Ammon's horn (tissue), 1 donor: Measurements from ENCODE around the gene RAMP3.
A peak's percentile ranks its signal among the peaks of the same experiment; 100 is the strongest.
"Not testable (repeated sequence)": the region's sequence is repeated elsewhere in the genome, so short reads cannot be mapped to it uniquely, and the experiment has no call there.

Experiments
- DNase-seq: peaks from one replicate; pipeline ENCODE4 v3.0.0-alpha.2; 2016; ENCODE audit warnings: low spot score

The RAMP3 gene, protein sequence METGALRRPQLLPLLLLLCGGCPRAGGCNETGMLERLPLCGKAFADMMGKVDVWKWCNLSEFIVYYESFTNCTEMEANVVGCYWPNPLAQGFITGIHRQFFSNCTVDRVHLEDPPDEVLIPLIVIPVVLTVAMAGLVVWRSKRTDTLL

GRCh38 chr7:45157653-45158401 is at the start of gene RAMP3:
Gene RAMP3 (plus strand): TSS chr7:45157791. CDS start chr7:45157829, 38 bp downstream.
- no peak for DNase-seq

DNA sequence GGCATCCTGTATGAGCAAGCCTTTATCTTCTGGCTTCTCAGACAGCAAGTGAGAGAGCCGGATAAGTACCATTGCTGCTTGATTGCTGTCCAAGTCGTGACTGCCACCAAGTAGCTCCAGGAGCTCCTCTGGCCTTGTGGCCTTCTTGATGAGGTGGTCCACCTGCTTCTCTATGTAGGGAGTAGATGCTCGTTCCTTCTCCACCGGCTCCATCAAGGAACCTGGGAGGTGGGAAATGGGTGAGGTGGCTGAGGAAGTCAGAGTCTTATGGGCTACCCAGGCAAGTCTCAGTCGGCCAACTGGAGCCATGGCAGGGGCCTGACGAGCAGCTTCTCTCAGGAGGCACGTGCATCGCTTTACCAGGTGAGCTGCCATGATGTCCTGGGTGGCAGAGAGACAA is 48.7 kb upstream of the RAMP3 start:
- no peak for DNase-seq

- DNase-seq = peak; percentile 96
Observed at GRCh38 chr7:45111298-45112223, 46.0 kb upstream of the RAMP3 start, which contains the start of gene TBRG4. Gene TBRG4 (minus strand): TSS chr7:45111697. CDS start chr7:45109237, 2,460 bp downstream.

DNA sequence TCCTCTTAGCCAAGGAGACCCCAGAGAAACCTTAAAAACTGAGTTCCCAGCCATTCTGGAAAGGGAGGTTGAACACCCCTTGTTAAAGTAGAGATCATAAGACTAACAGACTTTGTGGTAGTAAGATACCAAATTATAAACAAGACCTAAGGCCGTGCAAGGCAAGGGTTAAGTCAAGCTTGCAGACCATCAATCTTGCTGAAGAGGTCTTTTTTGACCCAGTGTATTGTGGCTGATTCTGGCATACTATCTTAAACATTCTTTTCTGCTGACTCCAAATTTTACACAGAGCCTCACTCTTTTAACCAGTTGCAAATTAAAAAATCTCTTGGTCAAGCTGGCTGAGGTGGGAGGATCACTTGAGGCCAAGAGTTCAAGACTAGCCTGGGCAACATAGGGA is 44.9 kb upstream of the RAMP3 start:
- DNase-seq = no peak

- not testable (repeated sequence) for DNase-seq
Observed at GRCh38 chr7:45114257-45114656, 43.3 kb upstream of the RAMP3 start.

DNA sequence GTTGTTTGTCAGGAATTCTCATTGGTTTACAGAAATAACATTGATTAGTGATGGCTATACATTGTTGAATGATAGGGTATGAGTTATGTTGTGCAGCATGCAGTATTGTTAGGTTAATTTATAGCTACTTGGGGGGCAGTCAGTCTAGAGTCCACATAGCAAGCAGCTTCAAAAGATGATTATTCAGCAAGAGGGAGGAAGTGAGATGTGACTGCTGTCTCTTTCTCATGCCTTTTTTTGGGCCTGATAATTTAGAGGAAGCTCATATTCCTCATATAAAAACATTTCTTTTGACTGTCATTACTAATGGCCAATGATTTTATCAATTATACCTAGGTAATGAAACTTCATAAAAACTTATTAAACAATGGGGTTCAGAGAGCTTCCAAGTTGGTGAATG is 42.7 kb upstream of the RAMP3 start:
- DNase-seq = no peak

- DNase-seq = no peak
Observed at GRCh38 chr7:45116048-45116447, 41.5 kb upstream of the RAMP3 start.

DNA sequence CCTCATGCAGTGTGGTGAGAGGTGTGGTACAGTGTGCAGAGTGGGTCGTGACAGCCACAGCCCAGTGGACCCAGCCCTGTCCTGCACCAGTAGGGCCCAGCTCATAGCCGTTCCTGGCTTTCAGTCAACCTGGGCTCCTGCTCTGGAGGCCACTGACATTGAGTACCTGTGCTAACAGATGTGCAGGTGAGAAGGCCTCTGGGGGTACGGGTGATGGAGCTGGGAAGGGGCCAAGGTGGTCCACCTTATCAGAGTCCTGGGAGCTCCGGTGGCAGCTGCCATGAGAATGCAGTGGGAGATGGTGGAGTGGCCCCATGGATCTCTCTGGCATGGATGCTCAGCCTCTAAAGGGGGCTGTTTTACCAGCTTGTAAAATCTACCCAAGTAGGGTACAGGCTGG is 40.0 kb upstream of the RAMP3 start:
- no peak for DNase-seq

GRCh38 chr7:45118292-45118691 is 39.3 kb upstream of the RAMP3 start:
- DNase-seq = no peak

- no peak for DNase-seq
Observed at GRCh38 chr7:45118889-45119331, 38.7 kb upstream of the RAMP3 start.

GRCh38 chr7:45119550-45119949 is 38.0 kb upstream of the RAMP3 start:
- DNase-seq = no peak

- no peak for DNase-seq
Observed at GRCh38 chr7:45122975-45123860, 34.4 kb upstream of the RAMP3 start.

DNA sequence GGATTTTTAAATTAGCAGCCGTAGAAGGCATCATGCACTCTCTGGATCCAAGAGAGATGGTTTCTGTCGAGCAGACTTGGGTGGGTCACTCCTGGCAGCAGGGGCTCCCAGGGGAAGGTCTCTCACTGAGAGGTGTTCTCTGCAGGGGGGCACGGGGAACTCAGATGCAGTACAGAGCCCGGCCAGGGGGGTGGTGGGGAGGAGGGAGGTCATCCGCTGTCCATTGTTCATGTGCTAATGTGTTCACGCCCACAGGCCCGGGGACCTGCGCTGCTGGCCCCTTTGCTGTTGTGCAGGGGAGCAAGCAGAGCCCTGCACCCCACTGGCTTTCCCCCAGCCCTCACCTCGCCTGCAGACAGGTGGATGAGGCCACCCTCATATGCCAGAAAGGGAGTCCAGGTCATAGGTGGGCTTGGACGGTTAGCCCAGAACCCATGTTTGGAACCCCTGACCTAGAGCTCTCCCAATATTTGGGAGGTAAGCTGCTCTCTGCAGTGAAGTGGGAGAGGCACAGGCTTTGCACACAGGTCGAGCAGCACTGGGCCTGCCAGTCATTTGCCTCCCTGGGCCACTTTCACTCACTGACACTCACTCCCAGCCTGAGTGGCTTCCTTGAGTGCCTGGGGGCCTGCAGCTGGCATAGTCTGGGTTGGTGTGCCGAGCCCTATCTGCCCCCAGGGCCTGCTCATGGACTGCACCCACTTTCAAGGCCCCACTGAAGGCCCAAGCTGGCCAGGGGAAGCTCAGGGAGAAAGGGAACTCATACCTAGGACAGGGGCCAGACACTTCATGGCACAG is 33.5 kb upstream of the RAMP3 start:
- DNase-seq = no peak

GRCh38 chr7:45125193-45125904 is 32.2 kb upstream of the RAMP3 start:
- DNase-seq = no peak

DNA sequence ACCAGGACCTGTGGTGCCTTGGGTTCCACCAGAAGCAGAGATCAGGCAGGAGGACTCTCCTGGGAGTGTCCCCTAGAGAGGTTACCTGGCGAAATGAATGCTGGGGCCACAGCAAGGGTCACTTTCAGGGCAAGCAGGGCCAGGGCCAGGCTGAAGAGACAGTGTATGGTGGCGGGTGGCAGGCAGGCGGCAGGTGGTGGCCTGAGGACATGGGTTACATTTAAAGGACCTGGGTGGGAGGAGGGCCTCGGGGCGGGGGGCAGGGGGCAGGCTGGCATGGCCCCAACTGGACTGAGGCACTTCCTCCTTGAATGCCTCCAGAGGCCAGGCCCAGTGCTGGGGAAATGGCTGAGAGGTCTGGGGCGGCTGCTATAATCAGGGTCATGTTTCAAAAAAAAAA is 31.4 kb upstream of the RAMP3 start:
- DNase-seq = no peak

DNA sequence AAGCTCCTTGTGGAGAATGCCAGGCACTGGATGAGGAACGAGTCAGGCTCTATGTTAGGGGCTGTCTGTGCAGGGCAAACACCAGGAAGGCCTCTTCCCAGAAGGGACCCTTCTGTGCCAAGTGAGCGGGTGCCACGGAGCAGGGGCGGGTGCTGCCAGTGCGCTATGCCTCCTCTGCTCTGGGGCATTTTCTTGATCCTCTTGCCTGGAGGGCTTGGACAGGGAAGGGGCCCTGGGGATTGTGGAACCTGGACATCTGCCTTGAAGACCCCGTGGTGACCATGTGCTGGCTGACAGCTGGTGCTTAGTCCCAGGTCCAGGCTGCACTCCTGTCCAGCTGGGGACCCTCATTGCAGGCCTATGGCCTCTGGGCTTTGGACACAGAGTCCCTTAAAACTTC is 30.7 kb upstream of the RAMP3 start:
- no peak for DNase-seq

GRCh38 chr7:45129181-45129800 is 28.3 kb upstream of the RAMP3 start:
- no peak for DNase-seq

- no peak for DNase-seq
Observed at GRCh38 chr7:45129906-45130305, 27.7 kb upstream of the RAMP3 start.

- no peak for DNase-seq
Observed at GRCh38 chr7:45130910-45131309, 26.7 kb upstream of the RAMP3 start.

DNA sequence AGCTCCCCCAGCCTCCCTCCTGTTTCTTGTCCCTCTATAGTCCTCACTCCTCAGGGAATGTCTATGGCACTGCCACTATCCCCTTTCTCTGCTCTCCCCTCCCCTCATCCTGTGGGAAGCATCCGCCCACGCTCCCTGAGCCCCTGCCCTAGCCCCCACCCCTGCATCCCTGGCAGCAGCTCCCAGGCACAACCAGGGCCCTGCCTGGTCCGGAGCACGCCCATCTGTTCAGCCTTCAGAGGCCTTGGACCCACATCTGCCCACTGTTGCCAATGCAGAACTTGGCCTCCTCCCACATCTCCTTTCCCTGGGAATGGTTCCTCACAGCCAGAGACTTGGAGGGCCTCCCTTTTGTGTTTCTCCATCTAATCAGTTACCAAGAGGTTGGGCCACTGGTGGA is 25.7 kb upstream of the RAMP3 start:
- no peak for DNase-seq
